ENCODE measurements around the gene REM2.

Gene REM2, protein sequence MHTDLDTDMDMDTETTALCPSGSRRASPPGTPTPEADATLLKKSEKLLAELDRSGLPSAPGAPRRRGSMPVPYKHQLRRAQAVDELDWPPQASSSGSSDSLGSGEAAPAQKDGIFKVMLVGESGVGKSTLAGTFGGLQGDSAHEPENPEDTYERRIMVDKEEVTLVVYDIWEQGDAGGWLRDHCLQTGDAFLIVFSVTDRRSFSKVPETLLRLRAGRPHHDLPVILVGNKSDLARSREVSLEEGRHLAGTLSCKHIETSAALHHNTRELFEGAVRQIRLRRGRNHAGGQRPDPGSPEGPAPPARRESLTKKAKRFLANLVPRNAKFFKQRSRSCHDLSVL

GRCh38 chr14:22883173-22883976 lies at the start of gene REM2:
REM2 (plus strand) TSS chr14:22883222; CDS start chr14:22883288, 66 bp downstream.
- DNase-seq (ENCODE audit: low read depth in 3 of 3), result no peak

- DNase-seq (ENCODE audit: low read depth in 3 of 3), result no peak
Observed at GRCh38 chr14:22835505-22835904, 47.5 kb upstream of the REM2 start.

DNA sequence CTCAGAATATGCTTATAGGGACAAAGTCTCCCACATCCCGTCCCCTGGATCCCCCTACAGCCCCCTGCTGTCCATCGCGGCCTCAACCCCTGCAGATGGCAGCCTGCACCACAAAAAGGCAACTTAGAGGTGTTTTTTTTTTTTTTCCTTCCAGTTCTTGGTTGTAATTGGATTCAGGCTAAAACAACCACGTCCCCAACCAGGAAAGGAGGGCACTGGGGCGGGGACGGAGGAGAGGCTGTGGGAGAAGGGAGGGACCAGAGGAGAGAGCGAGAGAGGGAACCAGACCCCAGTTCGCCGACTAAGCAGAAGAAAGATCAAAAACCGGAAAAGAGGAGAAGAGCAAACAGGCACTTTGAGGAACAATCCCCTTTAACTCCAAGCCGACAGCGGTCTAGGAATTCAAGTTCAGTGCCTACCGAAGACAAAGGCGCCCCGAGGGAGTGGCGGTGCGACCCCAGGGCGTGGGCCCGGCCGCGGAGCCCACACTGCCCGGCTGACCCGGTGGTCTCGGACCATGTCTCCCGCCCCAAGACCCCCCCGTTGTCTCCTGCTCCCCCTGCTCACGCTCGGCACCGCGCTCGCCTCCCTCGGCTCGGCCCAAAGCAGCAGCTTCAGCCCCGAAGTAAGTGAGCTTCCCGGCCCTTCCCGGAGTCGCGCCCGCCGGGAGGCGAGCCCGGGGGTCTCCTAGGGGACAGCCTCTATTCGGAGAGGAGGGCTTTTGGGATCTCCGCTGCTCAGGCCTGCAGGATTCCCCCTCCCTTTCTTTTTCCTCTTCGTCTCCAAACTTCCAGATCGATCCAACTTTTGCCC lies 46.5 kb upstream of the REM2 start, which contains the start of gene MMP14:
Gene MMP14 (plus strand): TSS at position 285 of the 813 bp plus-strand sequence. CDS start 233 bp downstream, at position 518.
- DNase-seq (ENCODE audit: low read depth in 3 of 3), result no peak

- no peak for DNase-seq (ENCODE audit: low read depth in 3 of 3)
Observed at GRCh38 chr14:22837114-22837749, 45.8 kb upstream of the REM2 start.

- DNase-seq (ENCODE audit: low read depth in 3 of 3), result no peak
Observed at GRCh38 chr14:22837750-22838538, 45.1 kb upstream of the REM2 start.

GRCh38 chr14:22838631-22839041 lies 44.4 kb upstream of the REM2 start:
- DNase-seq (ENCODE audit: low read depth in 3 of 3), result no peak

DNA sequence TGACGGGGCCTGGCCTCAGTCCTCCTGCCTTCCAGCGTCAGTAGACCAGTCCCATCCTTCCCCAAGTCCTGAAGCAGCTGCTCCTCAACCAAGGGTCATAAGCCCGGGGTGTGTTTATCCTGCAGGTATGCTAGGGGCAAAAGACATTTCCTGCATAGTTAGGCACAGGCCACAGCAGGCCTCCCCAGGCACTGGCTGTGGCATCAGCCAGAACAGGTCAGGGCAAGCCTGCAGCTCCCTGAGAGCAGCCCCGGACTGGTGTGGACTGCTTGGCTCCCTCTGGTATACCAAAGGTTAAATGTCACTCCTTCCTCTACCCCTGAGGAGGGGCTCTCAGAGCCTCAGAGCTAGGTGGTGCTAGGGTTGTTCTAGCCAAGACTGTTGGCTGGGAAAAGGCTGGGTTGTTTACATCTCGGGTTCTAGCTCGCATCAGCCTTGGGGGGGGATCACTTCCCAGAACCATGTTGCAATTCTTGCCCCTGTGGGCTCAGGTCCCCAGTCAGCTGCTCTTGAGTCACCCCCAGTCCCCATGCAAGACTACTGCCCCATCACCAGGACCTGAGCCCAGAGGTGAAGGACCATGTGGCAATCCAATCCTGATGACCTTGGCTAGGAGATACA lies 43.8 kb upstream of the REM2 start:
- no peak for DNase-seq (ENCODE audit: low read depth in 3 of 3)

DNA sequence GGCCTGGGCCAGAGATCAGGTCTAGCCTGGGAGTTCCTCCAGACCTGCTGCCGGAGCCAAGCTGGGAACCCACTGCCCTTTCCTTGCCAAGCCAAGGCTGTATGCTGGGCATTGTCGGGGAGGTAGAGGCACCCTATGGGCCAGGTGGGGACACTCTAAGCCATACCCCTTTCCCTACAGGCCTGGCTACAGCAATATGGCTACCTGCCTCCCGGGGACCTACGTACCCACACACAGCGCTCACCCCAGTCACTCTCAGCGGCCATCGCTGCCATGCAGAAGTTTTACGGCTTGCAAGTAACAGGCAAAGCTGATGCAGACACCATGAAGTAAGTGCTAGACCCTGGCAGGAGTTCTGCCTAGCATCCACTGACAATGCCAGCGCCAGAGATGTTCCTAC lies 41.7 kb upstream of the REM2 start:
- DNase-seq (ENCODE audit: low read depth in 3 of 3), result no peak

- DNase-seq (ENCODE audit: low read depth in 3 of 3), result no peak
Observed at GRCh38 chr14:22841769-22842168, 41.3 kb upstream of the REM2 start.

DNA sequence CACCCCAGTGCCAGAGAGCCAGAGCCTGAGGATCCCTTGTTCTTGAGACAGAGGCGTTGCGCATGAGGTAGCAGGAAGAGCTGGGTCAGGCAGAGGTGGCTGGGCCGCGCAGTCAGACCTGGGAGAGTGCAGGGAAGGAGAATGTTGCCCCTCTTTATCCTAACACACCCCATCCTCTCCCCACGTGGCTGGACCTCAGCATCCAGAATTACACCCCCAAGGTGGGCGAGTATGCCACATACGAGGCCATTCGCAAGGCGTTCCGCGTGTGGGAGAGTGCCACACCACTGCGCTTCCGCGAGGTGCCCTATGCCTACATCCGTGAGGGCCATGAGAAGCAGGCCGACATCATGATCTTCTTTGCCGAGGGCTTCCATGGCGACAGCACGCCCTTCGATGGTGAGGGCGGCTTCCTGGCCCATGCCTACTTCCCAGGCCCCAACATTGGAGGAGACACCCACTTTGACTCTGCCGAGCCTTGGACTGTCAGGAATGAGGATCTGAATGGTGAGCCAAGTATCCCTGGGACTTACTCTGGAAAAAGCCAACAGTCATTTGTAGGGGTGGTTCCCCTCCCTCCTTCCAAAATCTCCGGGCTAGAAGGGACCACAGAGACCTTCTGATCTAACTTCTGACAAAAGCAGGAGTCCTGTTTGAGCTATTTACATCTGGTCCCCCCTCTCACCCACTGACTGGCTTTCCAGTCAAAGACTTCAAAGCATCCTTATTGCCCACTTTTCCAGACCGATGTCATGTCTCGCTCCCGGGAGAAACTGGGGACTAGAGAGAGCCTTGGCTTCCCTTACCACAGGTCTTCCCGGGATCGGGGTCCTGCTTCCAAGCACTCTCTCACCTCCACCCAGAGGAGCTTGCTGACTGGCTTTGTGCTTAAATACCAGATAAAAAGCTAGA lies 40.6 kb upstream of the REM2 start:
- DNase-seq (ENCODE audit: low read depth in 3 of 3), result no peak

DNA sequence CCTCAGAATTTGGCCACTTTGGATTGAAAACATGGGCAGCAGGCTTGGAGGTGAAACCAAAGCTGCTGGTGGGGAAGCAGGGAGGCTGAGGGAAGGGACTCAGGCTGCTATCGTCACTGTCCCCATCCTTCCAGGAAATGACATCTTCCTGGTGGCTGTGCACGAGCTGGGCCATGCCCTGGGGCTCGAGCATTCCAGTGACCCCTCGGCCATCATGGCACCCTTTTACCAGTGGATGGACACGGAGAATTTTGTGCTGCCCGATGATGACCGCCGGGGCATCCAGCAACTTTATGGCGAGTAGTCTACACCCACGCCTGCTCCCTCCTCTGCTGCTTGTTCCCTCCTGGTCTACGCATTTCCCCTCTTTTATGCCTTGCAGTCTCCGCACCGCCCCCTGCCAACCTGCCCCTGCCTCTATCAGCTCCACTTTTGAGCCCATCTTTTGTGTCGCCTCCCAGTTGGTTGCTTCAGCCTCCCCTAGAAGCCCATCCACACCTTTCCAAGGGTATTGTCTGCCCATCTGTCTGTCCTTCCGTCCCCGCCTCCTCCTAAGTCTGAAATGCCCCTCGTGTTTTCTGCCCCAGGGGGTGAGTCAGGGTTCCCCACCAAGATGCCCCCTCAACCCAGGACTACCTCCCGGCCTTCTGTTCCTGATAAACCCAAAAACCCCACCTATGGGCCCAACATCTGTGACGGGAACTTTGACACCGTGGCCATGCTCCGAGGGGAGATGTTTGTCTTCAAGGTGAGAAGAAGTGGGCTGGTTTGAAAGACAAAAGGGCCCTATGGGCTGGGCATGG lies 39.7 kb upstream of the REM2 start:
- DNase-seq (ENCODE audit: low read depth in 3 of 3), result no peak

DNA sequence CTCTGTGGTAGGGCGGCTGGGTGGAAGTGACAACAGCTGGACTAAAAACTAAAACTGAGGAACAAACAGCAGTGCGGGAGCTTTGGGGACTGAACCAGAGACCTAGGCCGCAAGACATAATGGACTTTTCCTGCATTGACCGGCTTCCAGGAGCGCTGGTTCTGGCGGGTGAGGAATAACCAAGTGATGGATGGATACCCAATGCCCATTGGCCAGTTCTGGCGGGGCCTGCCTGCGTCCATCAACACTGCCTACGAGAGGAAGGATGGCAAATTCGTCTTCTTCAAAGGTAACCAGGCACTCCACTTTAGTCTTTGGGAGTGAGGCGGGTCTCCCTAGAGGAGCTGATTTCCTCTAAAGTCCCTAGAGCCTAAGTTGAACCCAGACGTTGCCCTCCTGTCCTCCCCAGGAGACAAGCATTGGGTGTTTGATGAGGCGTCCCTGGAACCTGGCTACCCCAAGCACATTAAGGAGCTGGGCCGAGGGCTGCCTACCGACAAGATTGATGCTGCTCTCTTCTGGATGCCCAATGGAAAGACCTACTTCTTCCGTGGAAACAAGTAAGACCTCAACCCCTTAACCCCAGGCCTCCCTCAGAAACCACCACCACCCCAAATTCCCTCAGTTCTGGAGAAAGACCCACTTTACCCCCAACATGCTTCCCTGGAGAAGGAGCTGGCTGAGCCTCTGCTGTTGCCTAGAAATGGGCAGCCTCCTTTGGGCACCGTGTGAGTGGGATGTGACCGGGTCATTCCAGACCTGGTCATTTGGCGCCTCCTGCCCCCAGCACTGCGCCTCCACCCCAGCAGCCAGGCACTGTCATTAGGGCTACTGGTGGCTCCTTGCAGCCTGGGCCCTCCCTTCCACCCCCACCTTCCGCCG lies 38.6 kb upstream of the REM2 start:
- no peak for DNase-seq (ENCODE audit: low read depth in 3 of 3)

DNA sequence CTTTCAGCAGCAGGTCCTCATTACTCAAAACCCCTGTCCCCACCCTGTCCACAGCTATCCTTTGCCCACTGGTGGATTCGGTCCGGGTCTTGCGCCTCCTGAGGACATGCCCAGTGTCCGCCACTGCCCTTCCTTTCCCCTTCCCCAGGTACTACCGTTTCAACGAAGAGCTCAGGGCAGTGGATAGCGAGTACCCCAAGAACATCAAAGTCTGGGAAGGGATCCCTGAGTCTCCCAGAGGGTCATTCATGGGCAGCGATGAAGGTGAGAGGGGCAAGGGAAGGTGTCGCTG lies 38.0 kb upstream of the REM2 start:
- DNase-seq (ENCODE audit: low read depth in 3 of 3), result no peak

DNA sequence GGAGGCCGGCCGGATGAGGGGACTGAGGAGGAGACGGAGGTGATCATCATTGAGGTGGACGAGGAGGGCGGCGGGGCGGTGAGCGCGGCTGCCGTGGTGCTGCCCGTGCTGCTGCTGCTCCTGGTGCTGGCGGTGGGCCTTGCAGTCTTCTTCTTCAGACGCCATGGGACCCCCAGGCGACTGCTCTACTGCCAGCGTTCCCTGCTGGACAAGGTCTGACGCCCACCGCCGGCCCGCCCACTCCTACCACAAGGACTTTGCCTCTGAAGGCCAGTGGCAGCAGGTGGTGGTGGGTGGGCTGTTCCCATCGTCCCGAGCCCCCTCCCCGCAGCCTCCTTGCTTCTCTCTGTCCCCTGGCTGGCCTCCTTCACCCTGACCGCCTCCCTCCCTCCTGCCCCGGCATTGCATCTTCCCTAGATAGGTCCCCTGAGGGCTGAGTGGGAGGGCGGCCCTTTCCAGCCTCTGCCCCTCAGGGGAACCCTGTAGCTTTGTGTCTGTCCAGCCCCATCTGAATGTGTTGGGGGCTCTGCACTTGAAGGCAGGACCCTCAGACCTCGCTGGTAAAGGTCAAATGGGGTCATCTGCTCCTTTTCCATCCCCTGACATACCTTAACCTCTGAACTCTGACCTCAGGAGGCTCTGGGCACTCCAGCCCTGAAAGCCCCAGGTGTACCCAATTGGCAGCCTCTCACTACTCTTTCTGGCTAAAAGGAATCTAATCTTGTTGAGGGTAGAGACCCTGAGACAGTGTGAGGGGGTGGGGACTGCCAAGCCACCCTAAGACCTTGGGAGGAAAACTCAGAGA lies 37.0 kb upstream of the REM2 start:
- no peak for DNase-seq (ENCODE audit: low read depth in 3 of 3)

DNA sequence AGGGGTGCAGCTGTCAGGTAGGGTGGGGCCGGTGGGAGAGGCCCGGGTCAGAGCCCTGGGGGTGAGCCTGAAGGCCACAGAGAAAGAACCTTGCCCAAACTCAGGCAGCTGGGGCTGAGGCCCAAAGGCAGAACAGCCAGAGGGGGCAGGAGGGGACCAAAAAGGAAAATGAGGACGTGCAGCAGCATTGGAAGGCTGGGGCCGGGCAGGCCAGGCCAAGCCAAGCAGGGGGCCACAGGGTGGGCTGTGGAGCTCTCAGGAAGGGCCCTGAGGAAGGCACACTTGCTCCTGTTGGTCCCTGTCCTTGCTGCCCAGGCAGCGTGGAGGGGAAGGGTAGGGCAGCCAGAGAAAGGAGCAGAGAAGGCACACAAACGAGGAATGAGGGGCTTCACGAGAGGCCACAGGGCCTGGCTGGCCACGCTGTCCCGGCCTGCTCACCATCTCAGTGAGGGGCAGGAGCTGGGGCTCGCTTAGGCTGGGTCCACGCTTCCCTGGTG lies 36.2 kb upstream of the REM2 start:
- DNase-seq (ENCODE audit: low read depth in 3 of 3), result no peak

DNA sequence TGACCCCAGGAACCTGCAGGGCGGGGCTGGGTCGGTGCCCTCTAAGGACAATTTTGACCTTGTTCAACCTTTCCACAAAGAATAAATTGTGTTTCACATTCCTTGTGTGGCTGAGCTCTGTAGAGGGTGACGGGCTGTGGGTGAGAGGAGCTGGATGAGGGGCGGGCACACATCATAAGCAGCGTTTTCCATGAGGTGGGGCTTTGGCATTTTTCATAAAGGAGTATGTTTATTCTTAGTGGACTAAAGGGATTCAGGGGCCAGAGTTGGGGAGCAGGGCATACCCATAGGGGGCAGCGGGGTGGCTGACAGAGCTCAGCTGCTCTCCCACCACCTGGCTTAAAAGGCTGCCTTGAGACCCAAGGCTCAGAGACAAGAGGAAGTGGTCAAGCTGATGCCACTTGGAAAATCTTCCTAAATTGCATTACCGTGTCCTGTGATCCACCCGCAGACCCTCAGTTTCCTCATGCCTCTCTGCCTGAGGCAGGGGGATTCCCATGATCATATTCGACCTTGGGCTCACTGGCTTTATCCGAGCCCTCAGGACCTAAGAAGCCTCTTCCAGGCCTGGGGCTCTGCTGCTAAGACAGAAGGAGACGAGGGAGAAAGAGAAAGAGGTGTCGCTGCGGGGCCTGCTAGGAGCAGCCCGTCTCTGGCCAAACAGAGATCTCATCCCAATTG lies 35.2 kb upstream of the REM2 start:
- DNase-seq (ENCODE audit: low read depth in 3 of 3), result no peak
